A549 (cell line): ENCODE data around the gene CDK7. TPM values are rescaled to one million over a fixed set of nuclear protein-coding genes. Genes with fewer than 3 reads are reported as not detected.

Experiments used
- ATAC-seq, 2 experiments: fragments of 200-7000 bp in 1 of 2; fragments of >200 bp in 1 of 2; cut with Nextera tagmentation in 1 of 2; cut with Tn5 transposase in 1 of 2; 3 replicates each; pipeline versions ENCODE4 v1.8.0 to v1.9.1; 2018 to 2020; ENCODE audit warnings: mild to moderate bottlenecking in 1 of 2, moderate library complexity in 1 of 2
- CTCF ChIA-PET: fragments of 300-600 bp; sonication (Branson Sonifier 250); formaldehyde crosslinking; extraction: SDS; loops from one replicate; lab custom pipeline; 2021; ENCODE audit warnings: antibody characterized with exemption, inconsistent platforms; lab: Yijun Ruan, JAX
- POLR2A ChIA-PET: fragments of 350-600 bp; formaldehyde crosslinking; extraction: SDS; loops from one replicate; lab custom pipeline; 2021; ENCODE audit warnings: antibody characterized with exemption, inconsistent platforms; lab: Yijun Ruan, JAX
- DNase-seq, 2 experiments: peaks; one replicate each; pipeline versions ENCODE4 v3.0.0 to v3.0.0-alpha.2; 2011 to 2016; ENCODE audit warnings: low read depth in 1 of 2, low spot score in 1 of 2
- FAIRE-seq: peaks from 2 replicates; lab custom pipeline; 2011; peaks lifted over from hg19 to GRCh38; lab: Jason Lieb, UNC
- H3K27ac ChIP-seq, 2 experiments: fragments of >200 bp; sonication (Bioruptor Twin); formaldehyde crosslinking; 3 replicates each; pipeline ENCODE4 v1.5.1; 2016 to 2017
- H3K4me1 ChIP-seq: fragments of >200 bp; sonication (Bioruptor Twin); formaldehyde crosslinking; 3 replicates; pipeline ENCODE4 v1.6.1; 2016
- H3K4me2 ChIP-seq: fragments of >200 bp; sonication (Bioruptor Twin); formaldehyde crosslinking; 3 replicates; pipeline ENCODE4 v1.6.1; 2016
- H3K4me3 ChIP-seq: fragments of >200 bp; sonication (Bioruptor Twin); formaldehyde crosslinking; 3 replicates; pipeline ENCODE4 v1.5.1; 2016
- H3K9me3 ChIP-seq: fragments of >200 bp; sonication (Bioruptor Twin); formaldehyde crosslinking; 3 replicates; pipeline ENCODE4 v1.6.1; 2016
- CBX8 ChIP-seq: fragments of 200-600 bp; sonication (generic); IDR thresholded peaks from 2 replicates; pipeline ENCODE4 v1.6.1; 2016
- CHD4 ChIP-seq: fragments of 200-600 bp; sonication (generic); IDR thresholded peaks from 2 replicates; pipeline ENCODE4 v1.6.1; 2016; ENCODE audit warnings: antibody characterized with exemption, mild to moderate bottlenecking, borderline replicate concordance
- ELK1 ChIP-seq: fragments of 150-350 bp; IDR thresholded peaks from 2 replicates; pipeline ENCODE4 v1.6.1; 2014; ENCODE audit warnings: low read depth, mild to moderate bottlenecking, low read length
- EP300 ChIP-seq, 2 experiments: fragments of >200 bp; sonication (Bioruptor Twin); formaldehyde crosslinking; IDR thresholded peaks; 2 replicates in 1 of 2; 3 replicates in 1 of 2; pipeline ENCODE4 v1.6.1; 2016 to 2017
- ESRRA ChIP-seq: fragments of 150-350 bp; IDR thresholded peaks from 2 replicates; pipeline ENCODE4 v1.6.1; 2014; ENCODE audit warnings: mild to moderate bottlenecking, low read length, borderline replicate concordance
- FOSL2 ChIP-seq, 2 experiments: fragments of 450-650 bp in 1 of 2; fragments of >200 bp in 1 of 2; sonication (Bioruptor Twin) in 1 of 2; formaldehyde crosslinking; IDR thresholded peaks; 2 replicates each; pipeline versions ENCODE4 v1.5.0 to v1.6.1; 2016 to 2020; ENCODE audit warnings: mild to moderate bottlenecking in 1 of 2, moderate library complexity in 1 of 2
- HEYL ChIP-seq: fragments of 250-450 bp; sonication (Bioruptor Pico); IDR thresholded peaks from 2 replicates; pipeline ENCODE4 v1.8.0; 2021; ENCODE audit warnings: mild to moderate bottlenecking, moderate library complexity
- HMGXB4 ChIP-seq: fragments of 250-450 bp; sonication (Bioruptor Pico); IDR thresholded peaks from 2 replicates; pipeline ENCODE4 v1.5.0; 2021; ENCODE audit warnings: mild to moderate bottlenecking, moderate library complexity, borderline replicate concordance
- HOXA7 ChIP-seq: fragments of 250-450 bp; sonication (Bioruptor Pico); IDR thresholded peaks from 2 replicates; pipeline ENCODE4 v1.5.0; 2020; ENCODE audit warnings: mild to moderate bottlenecking, moderate library complexity
- HOXB13 ChIP-seq: fragments of 250-450 bp; sonication (Bioruptor Pico); IDR thresholded peaks from 2 replicates; pipeline ENCODE4 v1.5.0; 2020; ENCODE audit warnings: low read depth, mild to moderate bottlenecking, moderate library complexity
- KDM1A ChIP-seq: fragments of 200-600 bp; sonication (generic); IDR thresholded peaks from 2 replicates; pipeline ENCODE4 v1.6.1; 2016; ENCODE audit warnings: low read depth, mild to moderate bottlenecking
- MAX ChIP-seq: IDR thresholded peaks from 2 replicates; pipeline ENCODE4 v1.6.1; 2012
- MAZ ChIP-seq: fragments of 150-350 bp; IDR thresholded peaks from 2 replicates; pipeline ENCODE4 v1.6.1; 2014; ENCODE audit warnings: antibody characterized with exemption, low read depth, low read length, borderline replicate concordance
- MYC ChIP-seq: IDR thresholded peaks from 2 replicates; pipeline ENCODE4 v1.6.1; 2012; ENCODE audit warnings: mild to moderate bottlenecking, inconsistent platforms, low read length, improper control_type of control experiment, borderline replicate concordance
- NFE2L2 ChIP-seq: fragments of 150-350 bp; conservative IDR thresholded peaks from 2 replicates; pipeline ENCODE4 v1.6.1; 2014; ENCODE audit warnings: low read length
- NPAS2 ChIP-seq: fragments of 250-450 bp; sonication (Bioruptor Pico); IDR thresholded peaks from 2 replicates; pipeline ENCODE4 v1.8.0; 2022; ENCODE audit warnings: mild to moderate bottlenecking, moderate library complexity, borderline replicate concordance
- NR3C1 ChIP-seq: fragments of >200 bp; sonication (Bioruptor Twin); formaldehyde crosslinking; IDR thresholded peaks from 3 replicates; pipeline ENCODE4 v1.6.1; 2017
- PHF8 ChIP-seq: fragments of 200-600 bp; sonication (generic); IDR thresholded peaks from 2 replicates; pipeline ENCODE4 v1.6.1; 2016; ENCODE audit warnings: low read depth, mild to moderate bottlenecking, antibody characterized with exemption, moderate library complexity, borderline replicate concordance
- POLR2A ChIP-seq: IDR thresholded peaks from 2 replicates; pipeline ENCODE4 v1.6.1; 2012; ENCODE audit warnings: mild to moderate bottlenecking, low read length
- POLR2AphosphoS2 ChIP-seq: conservative IDR thresholded peaks from 2 replicates; pipeline ENCODE4 v1.6.1; 2012; ENCODE audit warnings: low read length, improper control_type of control experiment, inconsistent platforms
- RAD21 ChIP-seq, 2 experiments: fragments of >200 bp in 1 of 2; sonication (Bioruptor Twin) in 1 of 2; formaldehyde crosslinking in 1 of 2; IDR thresholded peaks in 1 of 2; conservative IDR thresholded peaks in 1 of 2; 2 replicates in 1 of 2; 3 replicates in 1 of 2; pipeline ENCODE4 v1.6.1; 2012 to 2018; ENCODE audit warnings: inconsistent platforms in 1 of 2
- RNF2 ChIP-seq: fragments of 200-600 bp; sonication (generic); IDR thresholded peaks from 2 replicates; pipeline ENCODE4 v1.6.1; 2016; ENCODE audit warnings: low read depth, mild to moderate bottlenecking, antibody characterized with exemption, moderate library complexity, borderline replicate concordance
- SMC3 ChIP-seq: fragments of >200 bp; sonication (Bioruptor Twin); formaldehyde crosslinking; IDR thresholded peaks from 3 replicates; pipeline ENCODE4 v1.6.1; 2018; ENCODE audit warnings: inconsistent platforms
- ZC3H11A ChIP-seq: fragments of 450-650 bp; IDR thresholded peaks from 2 replicates; pipeline ENCODE4 v1.6.1; 2014; ENCODE audit warnings: antibody characterized with exemption, mild to moderate bottlenecking
- ZFP36 ChIP-seq: fragments of 450-650 bp; IDR thresholded peaks from 2 replicates; pipeline ENCODE4 v1.6.1; 2014; ENCODE audit warnings: borderline replicate concordance; ENCODE audit not compliant: partially characterized antibody
- ZNF302 ChIP-seq: fragments of 250-450 bp; sonication (Bioruptor Pico); IDR thresholded peaks from 2 replicates; pipeline ENCODE4 v1.9.0; 2021; ENCODE audit warnings: inconsistent platforms, mild to moderate bottlenecking, moderate library complexity
- WGBS: methylation state at CpG from one replicate; pipeline ENCODE4 v1.1.6; 2017; ENCODE audit errors: missing lambda C conversion rate; 5-methylcytosine and 5-hydroxymethylcytosine counted together
- polyA plus RNA-seq, 4 experiments: library from polyadenylated mRNA; depleted of rRNA in 3 of 4; stranded (reverse); fragments of >200 nt; fragmentation: RNase III in 1 of 4; extraction: RNeasy Plus Mini Kit Qiagen cat#74134 plus additional on column Dnase treatment in 1 of 4; gene quantifications; 2 replicates in 3 of 4; 3 replicates in 1 of 4; pipeline ENCODE4 v1.2.3, GENCODE V29; 2011 to 2017
- TF ChIP-seq, protein P1 (sequence below): fragments of >200 bp; sonication (Bioruptor Twin); formaldehyde crosslinking; IDR thresholded peaks from 3 replicates; pipeline ENCODE4 v1.5.1; 2016

Gene CDK7
- polyA plus RNA-seq, 2 of the 4 experiments (the other 2 are of a cell fraction), result 63.6 to 118 TPM

DNA sequence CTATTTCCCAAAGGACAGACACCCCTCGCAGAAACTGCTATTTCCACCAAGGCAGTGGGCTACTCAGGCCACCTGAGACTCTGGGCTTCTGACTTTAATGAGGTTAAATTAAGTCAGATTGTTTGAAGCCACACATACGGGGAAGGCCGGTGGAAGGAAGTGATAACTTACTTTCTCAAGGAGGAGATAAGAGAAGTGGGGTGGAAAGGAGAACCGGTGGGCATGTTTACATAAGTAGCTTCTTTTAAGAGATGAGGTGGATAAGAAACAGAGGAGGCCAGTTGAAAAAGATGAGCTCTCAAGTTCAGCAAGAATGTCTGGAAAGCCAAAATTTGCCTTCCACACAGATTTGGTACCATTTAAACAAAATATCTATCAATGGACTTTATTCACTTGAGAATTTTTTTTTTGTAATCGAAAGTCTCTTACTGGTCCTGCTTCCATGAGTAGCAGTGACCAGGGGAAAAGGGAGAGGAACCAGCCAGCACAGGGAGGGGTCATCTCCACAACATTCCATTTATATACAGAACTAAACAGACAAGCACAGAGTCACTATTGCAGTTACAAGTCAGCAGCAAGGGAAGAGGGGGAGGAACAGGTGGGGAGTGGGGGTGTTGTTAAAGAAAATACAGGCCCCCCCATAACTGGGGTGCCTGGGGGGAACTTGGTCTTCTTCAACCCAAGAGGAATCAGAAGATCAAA lies 77.9 kb downstream of the CDK7 start:
- POLR2A ChIA-PET, result no interaction called here
- H3K4me1 ChIP-seq, result no peaks in the 10 kb centered on the region
- WGBS, result 75% methylated on average over 5 of the region's 5 CpGs
- FAIRE-seq, result no peak
- no peak overlapping the region for H3K4me3 ChIP-seq
- CTCF ChIA-PET, result interaction anchor here (0.7 to 1.4 kb wide), 2 partner anchors 23 to 156 kb away, joined by 3 to 4 read pairs; no protein-coding TSS in a partner anchor
- TF ChIP-seq ZFP36, result no peak
- no peak for TF ChIP-seq ELK1
- no peak for TF ChIP-seq EP300 (IDR thresholded peaks at IDR 0.05)
- no peak for TF ChIP-seq MYC
- no peak for TF ChIP-seq HMGXB4 (CRISPR knock-in tag)
- no peak for TF ChIP-seq SMC3
- TF ChIP-seq ZNF302 (CRISPR knock-in tag), result no peak
- TF ChIP-seq NR3C1, result no peak
- no peak overlapping the region for H3K27ac ChIP-seq
- no peak overlapping the region for H3K4me2 ChIP-seq
- ATAC-seq, result no peak
- no peak for DNase-seq
- peaks cover 9% of the 10 kb centered on the region; the same call in 1 of the 3 replicates for H3K9me3 ChIP-seq

DNA sequence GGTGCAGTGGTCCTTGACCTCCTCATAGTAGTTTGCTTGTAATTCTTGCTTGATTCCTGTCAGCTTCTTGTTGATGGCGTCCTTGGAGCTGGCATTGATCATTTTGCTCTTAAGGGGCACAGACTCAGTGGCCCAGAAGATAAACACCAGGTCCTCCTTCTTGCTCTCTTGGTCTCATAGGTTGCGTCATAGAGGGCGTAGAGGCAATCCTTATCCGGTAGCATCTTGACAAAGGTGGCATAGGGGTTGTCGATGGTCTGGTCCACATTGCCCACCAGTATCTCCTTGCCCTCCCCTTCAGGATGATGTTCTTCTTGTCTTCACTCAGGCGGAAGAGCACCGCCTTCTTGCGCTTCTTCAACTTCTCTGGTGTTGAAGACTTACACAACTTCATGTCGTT lies 78.7 kb downstream of the CDK7 start:
- no peak overlapping the region for H3K27ac ChIP-seq
- ChIA-PET POLR2A (no interaction called here), CTCF (interaction anchor here (1.4 kb wide), 1 partner anchor 22 kb away, joined by 3 read pairs; no protein-coding TSS in a partner anchor)
- no peak overlapping the region for H3K4me3 ChIP-seq
- H3K4me1 ChIP-seq, result no peaks in the 10 kb centered on the region
- TF ChIP-seq MAX (no peak), NFE2L2 (no peak), FOSL2 (IDR thresholded peaks at IDR 0.05) (no peak), FOSL2 (CRISPR knock-in tag; IDR thresholded peaks at IDR 0.05) (no peak), POLR2A (no peak)
- DNase-seq (no peak), FAIRE-seq (no peak), ATAC-seq (no peak)
- H3K4me2 ChIP-seq, result no peak overlapping the region
- WGBS, result 89% methylated on average over 9 of the region's 9 CpGs
- peaks cover 9% of the 10 kb centered on the region; the same call in 1 of the 3 replicates for H3K9me3 ChIP-seq

- no peak overlapping the region for H3K4me2 ChIP-seq
- POLR2A ChIA-PET, result interaction anchor here (0.7 kb wide), 1 partner anchor 15 kb away, joined by 4 read pairs; no protein-coding TSS in a partner anchor
- 90% methylated on average over 1 of the region's 1 CpG for WGBS
- no peak for TF ChIP-seq HOXB13 (CRISPR knock-in tag)
- TF ChIP-seq MYC, result no peak
- TF ChIP-seq POLR2AphosphoS2, result no peak
- no peak for TF ChIP-seq KDM1A
- TF ChIP-seq, protein P1, sequence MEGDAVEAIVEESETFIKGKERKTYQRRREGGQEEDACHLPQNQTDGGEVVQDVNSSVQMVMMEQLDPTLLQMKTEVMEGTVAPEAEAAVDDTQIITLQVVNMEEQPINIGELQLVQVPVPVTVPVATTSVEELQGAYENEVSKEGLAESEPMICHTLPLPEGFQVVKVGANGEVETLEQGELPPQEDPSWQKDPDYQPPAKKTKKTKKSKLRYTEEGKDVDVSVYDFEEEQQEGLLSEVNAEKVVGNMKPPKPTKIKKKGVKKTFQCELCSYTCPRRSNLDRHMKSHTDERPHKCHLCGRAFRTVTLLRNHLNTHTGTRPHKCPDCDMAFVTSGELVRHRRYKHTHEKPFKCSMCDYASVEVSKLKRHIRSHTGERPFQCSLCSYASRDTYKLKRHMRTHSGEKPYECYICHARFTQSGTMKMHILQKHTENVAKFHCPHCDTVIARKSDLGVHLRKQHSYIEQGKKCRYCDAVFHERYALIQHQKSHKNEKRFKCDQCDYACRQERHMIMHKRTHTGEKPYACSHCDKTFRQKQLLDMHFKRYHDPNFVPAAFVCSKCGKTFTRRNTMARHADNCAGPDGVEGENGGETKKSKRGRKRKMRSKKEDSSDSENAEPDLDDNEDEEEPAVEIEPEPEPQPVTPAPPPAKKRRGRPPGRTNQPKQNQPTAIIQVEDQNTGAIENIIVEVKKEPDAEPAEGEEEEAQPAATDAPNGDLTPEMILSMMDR, result no peak
- TF ChIP-seq RNF2, result no peak
- TF ChIP-seq MAZ, result no peak
- TF ChIP-seq NPAS2, result no peak
- no peak for TF ChIP-seq CHD4
- TF ChIP-seq ESRRA, result no peak
- no peak for TF ChIP-seq RAD21 (conservative IDR thresholded peaks at IDR 0.05 in 1 of 2, IDR thresholded peaks at IDR 0.05 in 1 of 2)
- no peak for TF ChIP-seq HOXA7 (CRISPR knock-in tag)
- no peak for TF ChIP-seq HEYL (CRISPR knock-in tag)
- no peak for TF ChIP-seq PHF8
- TF ChIP-seq ZC3H11A, result no peak
- no peak for TF ChIP-seq NFE2L2
- TF ChIP-seq CBX8, result no peak
- no peak for TF ChIP-seq ZFP36
- no peaks in the 10 kb centered on the region for H3K4me1 ChIP-seq
- no peaks in the 10 kb centered on the region for H3K9me3 ChIP-seq
- CTCF ChIA-PET, result interaction anchor here (0.6 to 1.1 kb wide), 3 partner anchors 18 to 104 kb away, joined by 3 read pairs; no protein-coding TSS in a partner anchor
- DNase-seq (no peak), FAIRE-seq (no peak), ATAC-seq (no peak)
- H3K27ac ChIP-seq, result no peak overlapping the region
- H3K4me3 ChIP-seq, result no peak overlapping the region
Observed at GRCh38 chr5:69315972-69316371, 81.3 kb downstream of the CDK7 start.
